SK-N-SH (cell line): ENCODE results near the gene IBSP. TPM values are rescaled to one million over a fixed set of nuclear protein-coding genes. Genes with fewer than 3 reads are reported as not detected.

Experiments used
- CTCF ChIA-PET: fragments of 300-600, 350-600 bp; formaldehyde crosslinking; extraction: SDS; loops from one replicate; lab custom pipeline; 2021; lab: Yijun Ruan, JAX
- POLR2A ChIA-PET: fragments of 350-600 bp; sonication (Branson Sonifier 250); formaldehyde crosslinking; extraction: SDS; loops from one replicate; lab custom pipeline; 2020; ENCODE audit warnings: antibody characterized with exemption, inconsistent platforms; lab: Yijun Ruan, JAX
- DNase-seq: peaks from one replicate; pipeline ENCODE4 v3.0.0; 2012
- H2AFZ ChIP-seq: fragments of 200-600 bp; sonication (generic); 2 replicates; pipeline ENCODE4 v1.8.1; 2016; ENCODE audit warnings: antibody characterized with exemption, mild to moderate bottlenecking, low read depth
- H3F3A ChIP-seq: fragments of 200-600 bp; sonication (generic); replicated peaks from 2 replicates; pipeline ENCODE3; 2016; ENCODE audit warnings: antibody characterized with exemption, mild to moderate bottlenecking; ENCODE audit not compliant: insufficient read depth
- H3K27ac ChIP-seq, 2 experiments: fragments of 200-500 bp in 1 of 2; fragments of 200-600 bp in 1 of 2; sonication (Bioruptor generic) in 1 of 2; sonication (generic), shearing (Covaris generic) in 1 of 2; 2 replicates each; pipeline versions ENCODE4 v1.5.1 to v1.6.1; 2014 to 2016; ENCODE audit warnings: low read depth in 2 of 2, inconsistent platforms in 1 of 2, low read length in 1 of 2, mild to moderate bottlenecking in 1 of 2, mixed read lengths in 1 of 2
- H3K27me3 ChIP-seq: fragments of 200-600 bp; sonication (generic), shearing (Covaris generic); 2 replicates; pipeline ENCODE4 v1.6.1; 2016; ENCODE audit warnings: mixed run types; ENCODE audit not compliant: insufficient read depth
- H3K36me3 ChIP-seq, 2 experiments: fragments of 200-500 bp in 1 of 2; fragments of 200-600 bp in 1 of 2; sonication (Bioruptor generic) in 1 of 2; sonication (generic) in 1 of 2; replicated peaks in 1 of 2; 2 replicates each; pipeline versions ENCODE3 to v1.5.1; 2014 to 2016; ENCODE audit warnings: low read length in 1 of 2, mild to moderate bottlenecking in 1 of 2; ENCODE audit not compliant: insufficient read depth in 2 of 2, control insufficient read depth in 1 of 2
- H3K4me1 ChIP-seq, 2 experiments: fragments of 200-500 bp in 1 of 2; fragments of 200-600 bp in 1 of 2; sonication (Bioruptor generic) in 1 of 2; sonication (generic), shearing (Covaris generic) in 1 of 2; 2 replicates each; pipeline versions ENCODE4 v1.5.1 to v1.6.1; 2014 to 2016; ENCODE audit warnings: low read depth in 1 of 2, low read length in 1 of 2, mixed run types in 1 of 2; ENCODE audit not compliant: insufficient read depth in 2 of 2, control insufficient read depth in 1 of 2
- H3K4me2 ChIP-seq: fragments of 200-600 bp; sonication (generic), shearing (Covaris generic); 2 replicates; pipeline ENCODE4 v1.6.1; 2017; ENCODE audit warnings: mixed run types
- H3K4me3 ChIP-seq, 2 experiments: fragments of 200-500 bp in 1 of 2; fragments of 200-600 bp in 1 of 2; sonication (Bioruptor generic) in 1 of 2; sonication (generic), shearing (Covaris generic) in 1 of 2; 2 replicates each; pipeline versions ENCODE4 v1.5.1 to v1.8.1; 2014 to 2016; ENCODE audit warnings: low read depth in 2 of 2, inconsistent platforms in 1 of 2, low read length in 1 of 2, mild to moderate bottlenecking in 1 of 2, mixed read lengths in 1 of 2, moderate library complexity in 1 of 2
- H3K79me2 ChIP-seq: fragments of 200-600 bp; sonication (generic); 2 replicates; pipeline ENCODE4 v1.8.1; 2017; ENCODE audit warnings: mild to moderate bottlenecking; ENCODE audit not compliant: insufficient read depth
- H3K9ac ChIP-seq: fragments of 200-600 bp; sonication (generic); 2 replicates; pipeline ENCODE4 v1.6.1; 2017; ENCODE audit warnings: mixed run types
- H3K9me2 ChIP-seq: fragments of 200-600 bp; sonication (generic); 2 replicates; pipeline ENCODE4 v1.6.1; 2017; ENCODE audit warnings: mixed run types
- H3K9me3 ChIP-seq: fragments of 200-600 bp; sonication (generic); 2 replicates; pipeline ENCODE4 v1.6.1; 2017; ENCODE audit warnings: mixed run types, mild to moderate bottlenecking, moderate library complexity
- H4K20me1 ChIP-seq: fragments of 200-600 bp; sonication (generic); 2 replicates; pipeline ENCODE4 v1.6.1; 2017; ENCODE audit warnings: mild to moderate bottlenecking, mixed run types; ENCODE audit not compliant: insufficient read depth
- FOXJ3 ChIP-seq: sonication (generic); formaldehyde crosslinking; IDR thresholded peaks from 2 replicates; pipeline ENCODE4 v1.5.1; 2020; ENCODE audit warnings: mild to moderate bottlenecking, missing genetic modification reagents
- GATA2 ChIP-seq: sonication (generic); formaldehyde crosslinking; IDR thresholded peaks from 2 replicates; pipeline ENCODE4 v1.5.0; 2020; ENCODE audit warnings: mild to moderate bottlenecking, missing genetic modification reagents
- RAD21 ChIP-seq: IDR thresholded peaks from 2 replicates; pipeline ENCODE4 v1.6.1; 2012; ENCODE audit warnings: mild to moderate bottlenecking, low read length
- SIN3A ChIP-seq: IDR thresholded peaks from 2 replicates; pipeline ENCODE4 v1.6.1; 2012; ENCODE audit warnings: low read depth, mild to moderate bottlenecking, low read length, moderate library complexity, borderline replicate concordance
- TAF1 ChIP-seq: IDR thresholded peaks from 2 replicates; pipeline ENCODE4 v1.6.1; 2012; ENCODE audit warnings: low read depth, mild to moderate bottlenecking, low read length, moderate library complexity, borderline replicate concordance
- TEAD4 ChIP-seq: IDR thresholded peaks from 2 replicates; pipeline ENCODE4 v1.4.0; 2012; ENCODE audit warnings: mild to moderate bottlenecking, borderline replicate concordance; ENCODE audit not compliant: insufficient read depth
- WGBS: methylation state at CpG from one replicate; pipeline ENCODE4 v1.1.6; 2017; ENCODE audit warnings: low lambda C conversion rate; 5-methylcytosine and 5-hydroxymethylcytosine counted together
- polyA plus RNA-seq, 3 experiments: library from polyadenylated mRNA; depleted of rRNA; stranded (reverse); fragments of >200 nt; gene quantifications; 2 replicates each; pipeline ENCODE4 v1.2.3, GENCODE V29; 2012
- TF ChIP-seq, protein P1 (sequence below): fragments of 200-600 bp; sonication (generic); IDR thresholded peaks from 2 replicates; pipeline ENCODE4 v1.6.1; 2017; ENCODE audit warnings: antibody characterized with exemption, mild to moderate bottlenecking, moderate library complexity
- TF ChIP-seq, protein P2 (sequence below): fragments of 150-350 bp; IDR thresholded peaks from 2 replicates; pipeline ENCODE4 v1.6.1; 2017; ENCODE audit warnings: antibody characterized with exemption, low read length, low read depth, borderline replicate concordance

Gene IBSP
- polyA plus RNA-seq, 1 of the 3 experiments (the other 2 are of a cell fraction) = not detected

GRCh38 chr4:87832669-87833068 lies 33.3 kb downstream of the IBSP start, which contains the start of gene MEPE:
Gene MEPE (plus strand): TSS chr4:87832969. CDS start chr4:87834715, 1,746 bp downstream.
- DNase-seq = no peak
- TF ChIP-seq GATA2 (CRISPR knock-in tag) (no peak), RAD21 (no peak), SIN3A (no peak), TEAD4 (no peak)
- H3K9me2 ChIP-seq = no peaks in the 10 kb centered on the region
- no peaks in the 10 kb centered on the region for H3F3A ChIP-seq
- no peak within 1 kb of the TSS for H3K9ac ChIP-seq
- H2AFZ ChIP-seq = no peak within 1 kb of the TSS
- H3K27ac ChIP-seq = no peak within 1 kb of the TSS
- no peaks in the 10 kb centered on the region for H3K36me3 ChIP-seq
- no peak within 1 kb of the TSS for H3K4me3 ChIP-seq
- no peaks in the 10 kb centered on the region for H3K27me3 ChIP-seq
- H3K4me1 ChIP-seq = peaks cover 0 to 9% of the 10 kb centered on the region in 2 experiments; a peak in 1 of 4 replicates
- CTCF ChIA-PET = interaction anchor here (1.2 to 2.3 kb wide), 2 partner anchors 16 to 20 kb away, joined by 4 to 9 read pairs; no protein-coding TSS in a partner anchor
- H4K20me1 ChIP-seq = no peaks in the 10 kb centered on the region
- no peaks in the 10 kb centered on the region for H3K9me3 ChIP-seq
- WGBS = 92% methylated on average over 2 of the region's 2 CpGs
- H3K4me2 ChIP-seq = no peak within 1 kb of the TSS
- no peaks in the 10 kb centered on the region for H3K79me2 ChIP-seq
- POLR2A ChIA-PET = no interaction called here

DNA sequence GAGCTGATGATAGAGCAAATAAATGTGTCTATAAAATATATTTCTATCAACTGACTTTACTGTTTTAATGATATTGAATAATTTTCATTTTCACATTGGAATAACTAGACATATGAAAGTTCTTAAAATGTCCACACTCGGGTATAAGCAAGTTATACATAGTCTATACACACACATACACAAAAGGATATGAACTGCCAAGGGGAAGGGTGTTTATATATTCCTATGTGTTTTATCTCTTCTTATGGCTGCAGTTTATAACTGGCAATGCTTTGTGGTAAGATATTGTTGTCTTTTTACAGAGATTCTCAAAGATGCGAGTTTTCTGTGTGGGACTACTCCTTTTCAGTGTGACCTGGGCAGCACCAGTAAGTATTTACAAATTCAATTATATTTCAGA lies 35.0 kb downstream of the IBSP start:
- POLR2A ChIA-PET = no interaction called here
- Histone ChIP-seq H3K4me3 (no peak overlapping the region), H3K4me2 (no peak overlapping the region), H3F3A (no peaks in the 10 kb centered on the region), H3K79me2 (no peaks in the 10 kb centered on the region), H3K4me1 (peaks cover 0 to 9% of the 10 kb centered on the region in 2 experiments; a peak in 1 of 4 replicates), H3K27me3 (no peaks in the 10 kb centered on the region), H3K9me2 (no peaks in the 10 kb centered on the region), H3K27ac (no peak overlapping the region), H3K9me3 (no peaks in the 10 kb centered on the region), H2AFZ (no peak overlapping the region), H3K9ac (no peak overlapping the region), H3K36me3 (no peaks in the 10 kb centered on the region), H4K20me1 (no peaks in the 10 kb centered on the region)
- 47% methylated on average over 2 of the region's 2 CpGs for WGBS
- TF ChIP-seq, protein P1, sequence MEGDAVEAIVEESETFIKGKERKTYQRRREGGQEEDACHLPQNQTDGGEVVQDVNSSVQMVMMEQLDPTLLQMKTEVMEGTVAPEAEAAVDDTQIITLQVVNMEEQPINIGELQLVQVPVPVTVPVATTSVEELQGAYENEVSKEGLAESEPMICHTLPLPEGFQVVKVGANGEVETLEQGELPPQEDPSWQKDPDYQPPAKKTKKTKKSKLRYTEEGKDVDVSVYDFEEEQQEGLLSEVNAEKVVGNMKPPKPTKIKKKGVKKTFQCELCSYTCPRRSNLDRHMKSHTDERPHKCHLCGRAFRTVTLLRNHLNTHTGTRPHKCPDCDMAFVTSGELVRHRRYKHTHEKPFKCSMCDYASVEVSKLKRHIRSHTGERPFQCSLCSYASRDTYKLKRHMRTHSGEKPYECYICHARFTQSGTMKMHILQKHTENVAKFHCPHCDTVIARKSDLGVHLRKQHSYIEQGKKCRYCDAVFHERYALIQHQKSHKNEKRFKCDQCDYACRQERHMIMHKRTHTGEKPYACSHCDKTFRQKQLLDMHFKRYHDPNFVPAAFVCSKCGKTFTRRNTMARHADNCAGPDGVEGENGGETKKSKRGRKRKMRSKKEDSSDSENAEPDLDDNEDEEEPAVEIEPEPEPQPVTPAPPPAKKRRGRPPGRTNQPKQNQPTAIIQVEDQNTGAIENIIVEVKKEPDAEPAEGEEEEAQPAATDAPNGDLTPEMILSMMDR = no peak
- TF ChIP-seq, protein P2, sequence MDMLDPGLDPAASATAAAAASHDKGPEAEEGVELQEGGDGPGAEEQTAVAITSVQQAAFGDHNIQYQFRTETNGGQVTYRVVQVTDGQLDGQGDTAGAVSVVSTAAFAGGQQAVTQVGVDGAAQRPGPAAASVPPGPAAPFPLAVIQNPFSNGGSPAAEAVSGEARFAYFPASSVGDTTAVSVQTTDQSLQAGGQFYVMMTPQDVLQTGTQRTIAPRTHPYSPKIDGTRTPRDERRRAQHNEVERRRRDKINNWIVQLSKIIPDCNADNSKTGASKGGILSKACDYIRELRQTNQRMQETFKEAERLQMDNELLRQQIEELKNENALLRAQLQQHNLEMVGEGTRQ = no peak
- TF ChIP-seq FOXJ3 (CRISPR knock-in tag) = no peak
- no peak for TF ChIP-seq TAF1
- CTCF ChIA-PET = interaction anchor here (0.6 to 5.0 kb wide), 2 partner anchors 14 to 152 kb away, joined by 3 to 51 read pairs; no protein-coding TSS in a partner anchor
- no peak for DNase-seq
